WTC11 (cell line): ENCODE measurements around the gene DDO. TPM values are rescaled to one million over a fixed set of nuclear protein-coding genes. Genes with fewer than 3 reads are reported as not detected.

Experiments
- ATAC-seq: fragments of 200-7000 bp; cut with Tn5 transposase; 2 replicates; pipeline ENCODE4 v1.10.0; 2021; ENCODE audit warnings: mild to moderate bottlenecking, moderate library complexity
- CTCF ChIA-PET: fragments of 300-600 bp; sonication (Branson Sonifier 250); formaldehyde crosslinking; loops from one replicate; lab custom pipeline; 2021; ENCODE audit warnings: antibody characterized with exemption; lab: Charles Lee
- POLR2A ChIA-PET: fragments of 350-600 bp; sonication (Branson Sonifier 250); formaldehyde crosslinking; loops from one replicate; lab custom pipeline; 2021; ENCODE audit warnings: antibody characterized with exemption; lab: Charles Lee
- DNase-seq: peaks from one replicate; pipeline ENCODE4 v3.0.0; 2021; ENCODE audit warnings: low spot score
- H3K27ac Mint-ChIP-seq: 2 replicates; pipeline ENCODE4 v1.8.0; 2021; ENCODE audit warnings: mixed read lengths
- H3K27me3 Mint-ChIP-seq: 2 replicates; pipeline ENCODE4 v1.8.0; 2021; ENCODE audit warnings: low read depth, mild to moderate bottlenecking, moderate library complexity, mixed read lengths
- H3K36me3 Mint-ChIP-seq: 2 replicates; pipeline ENCODE4 v1.8.0; 2021; ENCODE audit warnings: mixed read lengths
- H3K4me1 Mint-ChIP-seq: 2 replicates; pipeline ENCODE4 v1.8.0; 2022; ENCODE audit warnings: mixed read lengths
- H3K4me3 Mint-ChIP-seq: 2 replicates; pipeline ENCODE4 v1.8.0; 2021; ENCODE audit warnings: mild to moderate bottlenecking, moderate library complexity, mixed read lengths
- H3K9me3 Mint-ChIP-seq: 2 replicates; pipeline ENCODE4 v1.8.0; 2021; ENCODE audit warnings: mixed read lengths
- ELF4 ChIP-seq: sonication (generic); formaldehyde crosslinking; IDR thresholded peaks from 2 replicates; pipeline ENCODE4 v1.8.1; 2022; ENCODE audit warnings: low read depth, mild to moderate bottlenecking, moderate library complexity, missing genetic modification reagents
- ESRRA ChIP-seq: sonication (generic); formaldehyde crosslinking; IDR thresholded peaks from 2 replicates; pipeline ENCODE4 v1.8.1; 2022; ENCODE audit warnings: mild to moderate bottlenecking, missing genetic modification reagents, borderline replicate concordance
- IRF2 ChIP-seq: sonication (generic); formaldehyde crosslinking; IDR thresholded peaks from 2 replicates; pipeline ENCODE4 v1.8.0; 2022; ENCODE audit warnings: low read depth, missing genetic modification reagents, borderline replicate concordance
- JAZF1 ChIP-seq: fragments of 250-450 bp; sonication (Bioruptor Pico); IDR thresholded peaks from 2 replicates; pipeline ENCODE4 v1.9.0; 2021; ENCODE audit warnings: moderate library complexity, mild to moderate bottlenecking, inconsistent platforms
- JUN ChIP-seq: sonication (generic); formaldehyde crosslinking; IDR thresholded peaks from 2 replicates; pipeline ENCODE4 v1.8.0; 2023; ENCODE audit warnings: mild to moderate bottlenecking, missing genetic modification reagents
- KAT7 ChIP-seq: sonication (generic); formaldehyde crosslinking; IDR thresholded peaks from 2 replicates; pipeline ENCODE4 v1.8.1; 2023; ENCODE audit warnings: missing genetic modification reagents, mild to moderate bottlenecking, borderline replicate concordance
- NFE2L1 ChIP-seq: sonication (generic); formaldehyde crosslinking; IDR thresholded peaks from 2 replicates; pipeline ENCODE4 v1.8.1; 2023; ENCODE audit warnings: missing genetic modification reagents
- ZNF121 ChIP-seq: sonication (generic); formaldehyde crosslinking; IDR thresholded peaks from 2 replicates; pipeline ENCODE4 v1.8.0; 2023; ENCODE audit warnings: missing genetic modification reagents
- ZNF138 ChIP-seq: sonication (generic); formaldehyde crosslinking; conservative IDR thresholded peaks from 2 replicates; pipeline ENCODE4 v1.8.1; 2022; ENCODE audit warnings: mild to moderate bottlenecking, moderate library complexity, missing genetic modification reagents
- ZNF396 ChIP-seq: fragments of 250-450 bp; sonication (Bioruptor Pico); IDR thresholded peaks from 2 replicates; pipeline ENCODE4 v1.8.0; 2021; ENCODE audit warnings: mild to moderate bottlenecking, moderate library complexity, borderline replicate concordance
- ZNF416 ChIP-seq: fragments of 250-450 bp; sonication (Bioruptor Pico); IDR thresholded peaks from 2 replicates; pipeline ENCODE4 v1.9.0; 2021; ENCODE audit warnings: mild to moderate bottlenecking, inconsistent platforms
- total RNA-seq: library from RNA; stranded (reverse); gene quantifications from 3 replicates; pipeline ENCODE4 v1.2.3, GENCODE V29; 2021
- TF ChIP-seq, protein P1 (sequence below): sonication (generic); formaldehyde crosslinking; IDR thresholded peaks from 2 replicates; pipeline ENCODE4 v1.8.1; 2022; ENCODE audit warnings: missing genetic modification reagents, borderline replicate concordance
- TF ChIP-seq, protein P2 (sequence below): sonication (generic); formaldehyde crosslinking; IDR thresholded peaks from 2 replicates; pipeline ENCODE4 v1.8.0; 2022; ENCODE audit warnings: mild to moderate bottlenecking, missing genetic modification reagents
- TF ChIP-seq, protein P3 (sequence below): sonication (generic); formaldehyde crosslinking; conservative IDR thresholded peaks from 2 replicates; pipeline ENCODE4 v1.8.1; 2023; ENCODE audit warnings: mild to moderate bottlenecking, low read depth, missing genetic modification reagents, moderate library complexity
- TF ChIP-seq, protein P4 (sequence below): fragments of 250-450 bp; sonication (Bioruptor Pico); IDR thresholded peaks from 2 replicates; pipeline ENCODE4 v1.8.0; 2021; ENCODE audit warnings: mild to moderate bottlenecking
- TF ChIP-seq, protein P5 (sequence below): sonication (generic); formaldehyde crosslinking; IDR thresholded peaks from 2 replicates; pipeline ENCODE4 v1.8.0; 2022; ENCODE audit warnings: mild to moderate bottlenecking, missing genetic modification reagents
- TF ChIP-seq, protein P6 (sequence below): sonication (generic); formaldehyde crosslinking; IDR thresholded peaks from 2 replicates; pipeline ENCODE4 v1.8.1; 2023; ENCODE audit warnings: mild to moderate bottlenecking, moderate library complexity, missing genetic modification reagents

Gene DDO
- total RNA-seq, 1 experiment from 2014 or later, result not detected

DNA sequence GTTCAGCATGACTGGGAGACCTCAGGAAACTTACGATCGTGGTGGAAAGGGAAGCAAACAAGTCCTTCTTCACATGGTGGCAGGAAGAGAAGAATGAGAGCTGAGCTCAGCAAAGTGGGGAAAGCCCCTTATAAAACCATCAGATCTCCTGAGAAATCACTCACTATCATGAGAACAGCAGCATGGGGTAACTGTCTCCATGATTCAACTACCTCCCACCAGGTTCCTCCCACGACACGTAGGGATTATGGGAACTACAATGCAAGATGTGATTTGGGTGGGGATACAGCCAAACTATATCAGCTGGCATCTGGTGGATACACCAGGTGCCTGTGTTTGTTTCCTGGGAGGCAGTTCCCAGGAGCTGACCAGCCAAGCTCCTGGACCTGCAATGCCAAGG is 4.9 kb downstream of the DDO start:
- POLR2A ChIA-PET, result no interaction called here
- Mint-ChIP-seq H3K4me3 (no peak overlapping the region), H3K36me3 (no peaks in the 10 kb centered on the region), H3K9me3 (peaks cover under 1% of the 10 kb centered on the region), H3K27ac (no peak overlapping the region), H3K27me3 (no peaks in the 10 kb centered on the region), H3K4me1 (no peaks in the 10 kb centered on the region)
- CTCF ChIA-PET, result no interaction called here
- no peak for ATAC-seq
- no peak for DNase-seq
- TF ChIP-seq, protein P1, sequence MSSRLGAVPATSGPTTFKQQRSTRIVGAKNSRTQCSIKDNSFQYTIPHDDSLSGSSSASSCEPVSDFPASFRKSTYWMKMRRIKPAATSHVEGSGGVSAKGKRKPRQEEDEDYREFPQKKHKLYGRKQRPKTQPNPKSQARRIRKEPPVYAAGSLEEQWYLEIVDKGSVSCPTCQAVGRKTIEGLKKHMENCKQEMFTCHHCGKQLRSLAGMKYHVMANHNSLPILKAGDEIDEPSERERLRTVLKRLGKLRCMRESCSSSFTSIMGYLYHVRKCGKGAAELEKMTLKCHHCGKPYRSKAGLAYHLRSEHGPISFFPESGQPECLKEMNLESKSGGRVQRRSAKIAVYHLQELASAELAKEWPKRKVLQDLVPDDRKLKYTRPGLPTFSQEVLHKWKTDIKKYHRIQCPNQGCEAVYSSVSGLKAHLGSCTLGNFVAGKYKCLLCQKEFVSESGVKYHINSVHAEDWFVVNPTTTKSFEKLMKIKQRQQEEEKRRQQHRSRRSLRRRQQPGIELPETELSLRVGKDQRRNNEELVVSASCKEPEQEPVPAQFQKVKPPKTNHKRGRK (CRISPR knock-in tag), result no peak
- TF ChIP-seq ESRRA (no peak), KAT7 (CRISPR knock-in tag) (no peak), NFE2L1 (no peak)

DNA sequence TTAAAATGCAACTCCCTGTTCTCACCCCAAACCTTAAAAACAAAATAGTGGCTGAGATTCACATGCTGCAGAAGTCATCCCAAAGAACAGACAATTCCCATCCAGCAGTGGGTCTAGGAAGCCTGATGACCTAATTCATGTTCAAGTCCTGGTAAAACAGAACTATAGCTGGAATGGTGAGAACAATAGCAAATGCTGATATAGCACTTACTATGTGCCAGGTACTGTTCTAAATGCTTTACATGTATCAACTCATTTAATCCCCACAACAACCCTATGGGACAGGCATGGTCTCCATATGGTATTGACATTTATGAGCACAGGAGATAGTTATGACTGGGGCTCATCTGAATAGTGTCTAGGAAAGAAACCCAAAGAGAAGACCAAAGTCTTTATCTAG is 5.6 kb downstream of the DDO start:
- no peaks in the 10 kb centered on the region; the same call in 1 of the 2 replicates for H3K9me3 Mint-ChIP-seq
- ATAC-seq (no peak), DNase-seq (no peak)
- ChIA-PET POLR2A (no interaction called here), CTCF (interaction anchor here (0.5 kb wide), 1 partner anchor 920 kb away, joined by 3 read pairs; no protein-coding TSS in a partner anchor)
- TF ChIP-seq, protein P2, sequence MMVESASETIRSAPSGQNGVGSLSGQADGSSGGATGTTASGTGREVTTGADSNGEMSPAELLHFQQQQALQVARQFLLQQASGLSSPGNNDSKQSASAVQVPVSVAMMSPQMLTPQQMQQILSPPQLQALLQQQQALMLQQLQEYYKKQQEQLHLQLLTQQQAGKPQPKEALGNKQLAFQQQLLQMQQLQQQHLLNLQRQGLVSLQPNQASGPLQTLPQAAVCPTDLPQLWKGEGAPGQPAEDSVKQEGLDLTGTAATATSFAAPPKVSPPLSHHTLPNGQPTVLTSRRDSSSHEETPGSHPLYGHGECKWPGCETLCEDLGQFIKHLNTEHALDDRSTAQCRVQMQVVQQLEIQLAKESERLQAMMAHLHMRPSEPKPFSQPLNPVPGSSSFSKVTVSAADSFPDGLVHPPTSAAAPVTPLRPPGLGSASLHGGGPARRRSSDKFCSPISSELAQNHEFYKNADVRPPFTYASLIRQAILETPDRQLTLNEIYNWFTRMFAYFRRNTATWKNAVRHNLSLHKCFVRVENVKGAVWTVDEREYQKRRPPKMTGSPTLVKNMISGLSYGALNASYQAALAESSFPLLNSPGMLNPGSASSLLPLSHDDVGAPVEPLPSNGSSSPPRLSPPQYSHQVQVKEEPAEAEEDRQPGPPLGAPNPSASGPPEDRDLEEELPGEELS (CRISPR knock-in tag), result no peak
- TF ChIP-seq NFE2L1, result no peak
- TF ChIP-seq ELF4 (CRISPR knock-in tag), result no peak
- TF ChIP-seq, protein P3, sequence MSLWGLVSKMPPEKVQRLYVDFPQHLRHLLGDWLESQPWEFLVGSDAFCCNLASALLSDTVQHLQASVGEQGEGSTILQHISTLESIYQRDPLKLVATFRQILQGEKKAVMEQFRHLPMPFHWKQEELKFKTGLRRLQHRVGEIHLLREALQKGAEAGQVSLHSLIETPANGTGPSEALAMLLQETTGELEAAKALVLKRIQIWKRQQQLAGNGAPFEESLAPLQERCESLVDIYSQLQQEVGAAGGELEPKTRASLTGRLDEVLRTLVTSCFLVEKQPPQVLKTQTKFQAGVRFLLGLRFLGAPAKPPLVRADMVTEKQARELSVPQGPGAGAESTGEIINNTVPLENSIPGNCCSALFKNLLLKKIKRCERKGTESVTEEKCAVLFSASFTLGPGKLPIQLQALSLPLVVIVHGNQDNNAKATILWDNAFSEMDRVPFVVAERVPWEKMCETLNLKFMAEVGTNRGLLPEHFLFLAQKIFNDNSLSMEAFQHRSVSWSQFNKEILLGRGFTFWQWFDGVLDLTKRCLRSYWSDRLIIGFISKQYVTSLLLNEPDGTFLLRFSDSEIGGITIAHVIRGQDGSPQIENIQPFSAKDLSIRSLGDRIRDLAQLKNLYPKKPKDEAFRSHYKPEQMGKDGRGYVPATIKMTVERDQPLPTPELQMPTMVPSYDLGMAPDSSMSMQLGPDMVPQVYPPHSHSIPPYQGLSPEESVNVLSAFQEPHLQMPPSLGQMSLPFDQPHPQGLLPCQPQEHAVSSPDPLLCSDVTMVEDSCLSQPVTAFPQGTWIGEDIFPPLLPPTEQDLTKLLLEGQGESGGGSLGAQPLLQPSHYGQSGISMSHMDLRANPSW, result no peak
- no peak for TF ChIP-seq ZNF396
- TF ChIP-seq ZNF121 (CRISPR knock-in tag), result no peak
- no peak for TF ChIP-seq ZNF416
- TF ChIP-seq IRF2 (CRISPR knock-in tag), result no peak
- no peak for TF ChIP-seq JAZF1 (CRISPR knock-in tag)
- TF ChIP-seq, protein P4, sequence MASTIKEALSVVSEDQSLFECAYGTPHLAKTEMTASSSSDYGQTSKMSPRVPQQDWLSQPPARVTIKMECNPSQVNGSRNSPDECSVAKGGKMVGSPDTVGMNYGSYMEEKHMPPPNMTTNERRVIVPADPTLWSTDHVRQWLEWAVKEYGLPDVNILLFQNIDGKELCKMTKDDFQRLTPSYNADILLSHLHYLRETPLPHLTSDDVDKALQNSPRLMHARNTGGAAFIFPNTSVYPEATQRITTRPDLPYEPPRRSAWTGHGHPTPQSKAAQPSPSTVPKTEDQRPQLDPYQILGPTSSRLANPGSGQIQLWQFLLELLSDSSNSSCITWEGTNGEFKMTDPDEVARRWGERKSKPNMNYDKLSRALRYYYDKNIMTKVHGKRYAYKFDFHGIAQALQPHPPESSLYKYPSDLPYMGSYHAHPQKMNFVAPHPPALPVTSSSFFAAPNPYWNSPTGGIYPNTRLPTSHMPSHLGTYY (CRISPR knock-in tag), result no peak
- no peak for TF ChIP-seq ZNF138 (CRISPR knock-in tag)
- TF ChIP-seq, protein P5, sequence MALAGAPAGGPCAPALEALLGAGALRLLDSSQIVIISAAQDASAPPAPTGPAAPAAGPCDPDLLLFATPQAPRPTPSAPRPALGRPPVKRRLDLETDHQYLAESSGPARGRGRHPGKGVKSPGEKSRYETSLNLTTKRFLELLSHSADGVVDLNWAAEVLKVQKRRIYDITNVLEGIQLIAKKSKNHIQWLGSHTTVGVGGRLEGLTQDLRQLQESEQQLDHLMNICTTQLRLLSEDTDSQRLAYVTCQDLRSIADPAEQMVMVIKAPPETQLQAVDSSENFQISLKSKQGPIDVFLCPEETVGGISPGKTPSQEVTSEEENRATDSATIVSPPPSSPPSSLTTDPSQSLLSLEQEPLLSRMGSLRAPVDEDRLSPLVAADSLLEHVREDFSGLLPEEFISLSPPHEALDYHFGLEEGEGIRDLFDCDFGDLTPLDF (CRISPR knock-in tag), result no peak
- TF ChIP-seq JUN (CRISPR knock-in tag), result no peak
- TF ChIP-seq, protein P6, sequence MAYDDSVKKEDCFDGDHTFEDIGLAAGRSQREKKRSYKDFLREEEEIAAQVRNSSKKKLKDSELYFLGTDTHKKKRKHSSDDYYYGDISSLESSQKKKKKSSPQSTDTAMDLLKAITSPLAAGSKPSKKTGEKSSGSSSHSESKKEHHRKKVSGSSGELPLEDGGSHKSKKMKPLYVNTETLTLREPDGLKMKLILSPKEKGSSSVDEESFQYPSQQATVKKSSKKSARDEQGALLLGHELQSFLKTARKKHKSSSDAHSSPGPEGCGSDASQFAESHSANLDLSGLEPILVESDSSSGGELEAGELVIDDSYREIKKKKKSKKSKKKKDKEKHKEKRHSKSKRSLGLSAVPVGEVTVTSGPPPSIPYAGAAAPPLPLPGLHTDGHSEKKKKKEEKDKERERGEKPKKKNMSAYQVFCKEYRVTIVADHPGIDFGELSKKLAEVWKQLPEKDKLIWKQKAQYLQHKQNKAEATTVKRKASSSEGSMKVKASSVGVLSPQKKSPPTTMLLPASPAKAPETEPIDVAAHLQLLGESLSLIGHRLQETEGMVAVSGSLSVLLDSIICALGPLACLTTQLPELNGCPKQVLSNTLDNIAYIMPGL (CRISPR knock-in tag), result no peak
- H3K27me3 Mint-ChIP-seq, result no peaks in the 10 kb centered on the region
- no peak overlapping the region for H3K27ac Mint-ChIP-seq
- H3K4me1 Mint-ChIP-seq, result no peaks in the 10 kb centered on the region
- H3K36me3 Mint-ChIP-seq, result no peaks in the 10 kb centered on the region
- H3K4me3 Mint-ChIP-seq, result no peak overlapping the region
